AG09319 (cell line): ENCODE measurements around the gene TEX26.

Experiments used
- DNase-seq: peaks from one replicate; pipeline ENCODE4 v3.0.0-alpha.2; 2010; ENCODE audit warnings: low read depth; ENCODE audit errors: extremely low read depth
- TF ChIP-seq, protein P1 (sequence below): IDR thresholded peaks from 2 replicates; pipeline ENCODE4 v1.5.1; 2011; ENCODE audit warnings: low read depth, mild to moderate bottlenecking, inconsistent platforms, low read length, moderate library complexity

Gene TEX26

DNA sequence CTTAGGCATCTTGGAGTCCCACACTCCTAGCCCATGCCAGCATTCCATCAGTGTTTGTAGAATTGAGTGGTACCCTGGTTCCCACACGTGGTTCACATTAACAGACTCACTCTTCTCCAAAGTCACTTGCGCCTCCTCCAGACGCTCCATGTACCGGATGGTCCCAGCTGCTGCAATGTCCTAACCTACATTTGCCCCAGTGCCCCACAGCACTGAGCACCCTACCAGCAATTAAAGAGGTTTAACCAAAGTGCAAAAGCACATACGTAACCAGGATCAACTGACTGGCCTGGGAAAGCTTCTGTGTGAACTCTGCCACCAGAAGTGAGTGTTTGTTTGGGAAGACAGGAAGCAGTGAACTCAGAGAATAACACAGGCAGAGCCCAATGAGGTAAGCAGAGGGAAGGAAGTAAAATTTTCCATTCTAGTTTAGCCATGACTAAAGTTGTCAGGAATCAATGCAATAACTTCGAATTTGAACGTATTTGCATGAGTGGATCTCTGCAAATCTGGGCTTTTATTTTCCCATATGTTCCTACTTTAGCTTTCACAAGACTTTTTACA lies 33.7 kb upstream of the TEX26 start:
- DNase-seq = peak; percentile 75
- TF ChIP-seq, protein P1, sequence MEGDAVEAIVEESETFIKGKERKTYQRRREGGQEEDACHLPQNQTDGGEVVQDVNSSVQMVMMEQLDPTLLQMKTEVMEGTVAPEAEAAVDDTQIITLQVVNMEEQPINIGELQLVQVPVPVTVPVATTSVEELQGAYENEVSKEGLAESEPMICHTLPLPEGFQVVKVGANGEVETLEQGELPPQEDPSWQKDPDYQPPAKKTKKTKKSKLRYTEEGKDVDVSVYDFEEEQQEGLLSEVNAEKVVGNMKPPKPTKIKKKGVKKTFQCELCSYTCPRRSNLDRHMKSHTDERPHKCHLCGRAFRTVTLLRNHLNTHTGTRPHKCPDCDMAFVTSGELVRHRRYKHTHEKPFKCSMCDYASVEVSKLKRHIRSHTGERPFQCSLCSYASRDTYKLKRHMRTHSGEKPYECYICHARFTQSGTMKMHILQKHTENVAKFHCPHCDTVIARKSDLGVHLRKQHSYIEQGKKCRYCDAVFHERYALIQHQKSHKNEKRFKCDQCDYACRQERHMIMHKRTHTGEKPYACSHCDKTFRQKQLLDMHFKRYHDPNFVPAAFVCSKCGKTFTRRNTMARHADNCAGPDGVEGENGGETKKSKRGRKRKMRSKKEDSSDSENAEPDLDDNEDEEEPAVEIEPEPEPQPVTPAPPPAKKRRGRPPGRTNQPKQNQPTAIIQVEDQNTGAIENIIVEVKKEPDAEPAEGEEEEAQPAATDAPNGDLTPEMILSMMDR = peak; percentile 16

DNA sequence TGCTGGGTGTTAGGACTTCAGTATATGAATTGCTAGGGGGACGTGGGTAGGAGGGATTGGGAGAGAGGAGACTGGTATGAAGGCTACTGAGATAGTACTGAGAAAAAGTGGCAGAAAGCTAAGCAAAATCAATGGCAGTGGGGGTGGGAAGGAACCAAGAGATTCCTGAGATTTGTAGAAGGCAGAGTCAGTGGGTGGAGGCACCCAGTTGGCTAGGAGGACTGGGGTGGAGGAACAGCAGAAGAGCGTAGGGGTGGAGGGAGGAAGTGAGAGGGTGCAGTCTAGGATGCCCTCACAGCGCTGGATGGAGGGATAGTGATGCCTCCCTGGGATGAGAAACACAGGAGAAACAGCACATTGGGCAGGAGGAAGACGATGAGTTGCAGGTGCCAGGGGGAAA lies 32.0 kb upstream of the TEX26 start:
- TF ChIP-seq, protein P1 = no peak
- no peak for DNase-seq

DNA sequence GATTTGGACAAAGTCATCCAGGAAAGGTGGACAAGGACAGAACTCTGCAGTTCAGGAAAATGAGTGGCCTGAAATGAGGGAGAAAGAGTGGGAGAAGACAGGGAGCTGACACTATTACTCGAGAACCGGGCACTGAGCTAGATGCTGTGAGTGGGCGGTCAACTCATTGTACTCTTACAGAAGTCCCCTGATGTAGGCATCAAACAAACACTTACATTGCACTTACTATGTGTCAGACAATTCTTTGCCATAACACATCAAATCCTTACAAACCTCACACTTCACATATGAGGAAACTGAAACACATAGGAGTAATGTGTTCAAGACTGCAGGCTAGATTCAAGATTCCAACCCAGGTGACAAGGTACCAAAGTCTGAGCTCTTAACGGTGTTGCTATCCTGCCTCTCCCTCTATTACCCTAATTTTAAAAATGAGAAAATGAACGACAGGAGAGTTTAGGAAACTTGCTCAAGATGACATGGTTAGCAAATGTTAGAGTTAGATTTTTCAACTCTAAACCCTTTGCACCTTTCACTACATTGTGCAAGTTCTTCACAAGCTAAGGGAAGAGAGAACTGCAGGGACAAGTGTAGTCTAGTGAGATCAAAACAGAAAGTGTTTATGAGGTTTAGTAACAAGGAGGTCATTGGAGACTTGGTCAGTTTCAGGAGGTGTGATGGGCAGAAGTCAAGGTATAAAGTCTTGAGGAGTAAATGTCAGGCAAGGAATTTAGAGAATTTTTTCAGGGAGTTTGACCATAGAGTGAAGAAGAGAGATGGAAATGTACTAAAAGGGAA lies 31.3 kb upstream of the TEX26 start:
- TF ChIP-seq, protein P1 = no peak
- DNase-seq = no peak

DNA sequence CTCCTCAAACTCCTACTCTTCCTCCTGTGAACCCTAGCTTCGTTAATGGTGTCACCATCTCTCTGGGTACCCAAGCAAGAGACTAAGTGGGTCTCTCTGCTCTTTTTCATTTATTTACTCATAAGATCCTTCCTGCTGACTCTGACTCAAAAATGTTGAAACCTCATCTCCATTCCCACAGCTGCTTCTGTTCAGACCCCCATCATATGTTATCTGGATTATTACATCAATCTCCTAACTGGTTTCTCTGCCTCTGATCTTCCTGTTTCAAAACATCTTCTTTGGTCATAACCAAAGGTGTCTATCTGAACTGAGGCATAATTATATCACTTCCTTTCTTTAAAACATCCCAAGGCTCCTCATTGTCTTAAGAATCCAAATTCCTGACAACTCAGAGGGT lies 28.4 kb upstream of the TEX26 start:
- no peak for DNase-seq

DNA sequence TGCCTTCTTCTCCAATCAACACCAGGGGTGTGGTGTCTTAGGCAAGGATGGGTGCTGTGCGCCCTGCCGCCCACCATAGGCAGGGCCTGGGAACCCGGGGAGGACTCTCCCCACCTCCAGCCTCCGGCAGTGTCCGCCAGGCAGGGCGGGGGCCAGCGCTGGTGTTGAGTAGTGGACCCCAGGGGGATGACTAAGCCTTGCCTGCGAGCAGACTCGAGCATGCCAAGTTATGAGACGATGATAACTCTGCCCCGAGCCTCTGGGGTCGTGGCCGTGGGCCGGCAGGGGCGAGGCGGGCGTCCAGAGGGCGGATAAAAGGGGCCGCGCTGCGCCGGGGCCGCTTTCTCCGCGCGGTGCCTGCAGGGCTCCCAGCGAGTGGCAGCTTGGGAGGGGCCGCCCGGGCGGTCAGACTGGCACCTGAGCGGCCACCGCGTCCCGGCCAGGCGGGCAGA lies 26.5 kb upstream of the TEX26 start, which contains the start of gene MEDAG:
Gene MEDAG (plus strand): TSS at position 340 of the 452 bp plus-strand sequence. CDS start 245 bp downstream, outside the sequence.
- TF ChIP-seq, protein P1 = no peak
- peak; percentile 24 for DNase-seq

More for the DNA sequence above, 28.4 kb upstream of the TEX26 start:
- TF ChIP-seq, protein P1 = no peak

DNA sequence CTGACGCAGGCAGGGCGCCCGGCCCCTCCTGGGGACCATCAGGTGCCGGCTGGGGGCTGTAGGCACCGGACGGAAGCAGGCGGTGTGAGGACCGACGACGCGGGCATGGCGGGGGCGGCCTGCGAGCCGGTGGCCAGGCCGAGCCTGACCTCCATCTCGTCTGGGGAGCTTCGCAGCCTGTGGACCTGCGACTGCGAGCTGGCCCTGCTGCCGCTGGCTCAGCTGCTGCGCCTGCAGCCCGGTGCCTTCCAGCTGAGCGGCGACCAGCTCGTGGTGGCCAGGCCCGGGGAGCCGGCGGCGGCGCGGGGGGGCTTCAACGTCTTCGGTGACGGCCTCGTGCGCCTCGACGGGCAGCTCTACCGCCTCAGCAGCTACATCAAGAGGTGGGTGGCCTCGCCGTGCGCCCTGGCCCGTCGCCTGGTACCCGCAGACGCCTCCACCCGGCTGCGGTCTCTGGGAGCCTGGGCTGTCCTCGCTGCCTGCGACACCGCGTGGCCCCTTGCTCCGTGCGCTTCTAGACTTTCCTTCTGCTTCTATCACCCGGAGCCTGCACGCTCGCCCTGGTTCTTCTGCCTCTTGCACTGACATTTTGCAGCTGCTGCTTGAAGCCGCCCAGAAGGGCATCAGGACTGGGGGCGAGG lies 25.9 kb upstream of the TEX26 start:
- DNase-seq = no peak
- TF ChIP-seq, protein P1 = no peak
